Transverse colon (tissue), 4 donors: ENCODE results near the gene SPATA2L.

Experiments used
- POLR2AphosphoS5 ChIP-seq, 3 donors: sonication (generic); formaldehyde crosslinking; IDR thresholded peaks; one replicate each; pipeline ENCODE4 v1.6.1; 2016; ENCODE audit warnings: antibody characterized with exemption in 3 of 3
- TF ChIP-seq, protein P1 (sequence below), 5 experiments: fragments of 200-600 bp in 3 of 5; fragments of 450-650 bp in 2 of 5; sonication (generic) in 3 of 5; IDR thresholded peaks; 1 replicate in 2 of 5; 2 replicates in 3 of 5; pipeline ENCODE4 v1.5.1; 2016 to 2017; ENCODE audit warnings: antibody characterized with exemption in 5 of 5, inconsistent platforms in 3 of 5, mild to moderate bottlenecking in 2 of 5, moderate library complexity in 1 of 5

DNA sequence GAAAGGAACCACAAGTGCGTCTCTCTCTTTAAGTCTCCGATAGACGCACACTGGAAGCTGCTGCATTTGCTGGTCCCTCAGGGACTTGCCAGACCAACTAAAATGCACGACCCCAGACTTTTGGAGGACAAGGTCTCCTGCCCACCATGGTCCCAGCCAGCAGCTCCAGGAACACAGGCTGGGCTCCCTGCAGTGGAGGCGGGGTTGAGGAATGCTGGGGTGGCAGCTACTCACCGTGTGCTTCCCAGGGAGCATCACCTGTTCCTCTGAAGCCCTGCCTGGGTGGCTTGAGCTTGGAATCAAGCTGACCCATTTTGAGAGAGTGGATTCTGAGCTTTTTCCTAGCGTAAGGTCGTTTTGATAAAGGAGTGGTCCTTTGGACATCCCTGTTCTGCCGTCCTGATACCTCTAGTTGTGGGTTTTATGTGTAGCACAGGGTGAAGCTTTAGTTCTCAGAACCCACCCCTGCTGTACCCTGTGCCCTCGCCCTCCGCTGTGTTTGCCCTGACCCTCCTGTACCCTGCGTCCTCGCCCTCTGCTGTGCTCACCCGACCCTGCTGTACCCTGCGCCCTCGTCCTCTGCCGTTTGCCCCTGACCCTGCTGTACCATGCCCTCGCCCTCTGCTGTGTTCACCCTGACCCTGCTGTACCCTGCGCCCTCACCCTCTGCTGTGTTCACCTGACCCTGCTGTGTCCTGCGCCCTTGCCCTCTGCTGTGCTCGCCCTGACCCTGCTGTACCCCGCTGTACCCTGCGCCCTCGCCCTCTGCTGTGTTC is 30.8 kb upstream of the SPATA2L start:
- TF ChIP-seq, protein P1, sequence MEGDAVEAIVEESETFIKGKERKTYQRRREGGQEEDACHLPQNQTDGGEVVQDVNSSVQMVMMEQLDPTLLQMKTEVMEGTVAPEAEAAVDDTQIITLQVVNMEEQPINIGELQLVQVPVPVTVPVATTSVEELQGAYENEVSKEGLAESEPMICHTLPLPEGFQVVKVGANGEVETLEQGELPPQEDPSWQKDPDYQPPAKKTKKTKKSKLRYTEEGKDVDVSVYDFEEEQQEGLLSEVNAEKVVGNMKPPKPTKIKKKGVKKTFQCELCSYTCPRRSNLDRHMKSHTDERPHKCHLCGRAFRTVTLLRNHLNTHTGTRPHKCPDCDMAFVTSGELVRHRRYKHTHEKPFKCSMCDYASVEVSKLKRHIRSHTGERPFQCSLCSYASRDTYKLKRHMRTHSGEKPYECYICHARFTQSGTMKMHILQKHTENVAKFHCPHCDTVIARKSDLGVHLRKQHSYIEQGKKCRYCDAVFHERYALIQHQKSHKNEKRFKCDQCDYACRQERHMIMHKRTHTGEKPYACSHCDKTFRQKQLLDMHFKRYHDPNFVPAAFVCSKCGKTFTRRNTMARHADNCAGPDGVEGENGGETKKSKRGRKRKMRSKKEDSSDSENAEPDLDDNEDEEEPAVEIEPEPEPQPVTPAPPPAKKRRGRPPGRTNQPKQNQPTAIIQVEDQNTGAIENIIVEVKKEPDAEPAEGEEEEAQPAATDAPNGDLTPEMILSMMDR (IDR thresholded peaks at IDR 0.05), result no peak
- no peak for TF ChIP-seq POLR2AphosphoS5 (IDR thresholded peaks at IDR 0.05)
